HG03460 (cell line): ENCODE data around the gene TNXB.
"Not testable (repeated sequence)": the region's sequence is repeated elsewhere in the genome, so short reads cannot be mapped to it uniquely, and the experiment has no call there.

ENCODE experiments used
- ATAC-seq: cut with Tn5 transposase; IDR thresholded peaks from one replicate; pipeline ENCODE4 v1.9.1; 2021; ENCODE audit not compliant: unreplicated experiment

TNXB gene

GRCh38 chr6:32043589-32044380 lies 65.4 kb downstream of the TNXB start:
- ATAC-seq = not testable (repeated sequence)

- ATAC-seq = not testable (repeated sequence)
These were observed 66.9 kb downstream of the TNXB start for GRCh38 chr6:32042276-32042675.

GRCh38 chr6:32041385-32041784 lies 67.8 kb downstream of the TNXB start:
- not testable (repeated sequence) for ATAC-seq

DNA sequence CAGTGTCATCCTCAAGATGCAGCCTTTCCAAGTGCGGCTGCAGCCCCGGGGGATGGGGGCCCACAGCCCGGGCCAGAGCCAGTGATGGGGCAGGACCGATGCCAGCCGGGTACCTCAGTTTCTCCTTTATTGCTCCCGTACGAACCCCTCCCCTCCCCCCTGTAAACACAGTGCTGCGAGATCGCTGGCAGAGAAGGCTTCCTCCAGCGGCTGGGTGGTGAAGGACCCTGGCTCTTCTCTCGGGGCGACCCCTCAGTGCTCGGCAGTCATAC lies 68.2 kb downstream of the TNXB start:
- not testable (repeated sequence) for ATAC-seq

DNA sequence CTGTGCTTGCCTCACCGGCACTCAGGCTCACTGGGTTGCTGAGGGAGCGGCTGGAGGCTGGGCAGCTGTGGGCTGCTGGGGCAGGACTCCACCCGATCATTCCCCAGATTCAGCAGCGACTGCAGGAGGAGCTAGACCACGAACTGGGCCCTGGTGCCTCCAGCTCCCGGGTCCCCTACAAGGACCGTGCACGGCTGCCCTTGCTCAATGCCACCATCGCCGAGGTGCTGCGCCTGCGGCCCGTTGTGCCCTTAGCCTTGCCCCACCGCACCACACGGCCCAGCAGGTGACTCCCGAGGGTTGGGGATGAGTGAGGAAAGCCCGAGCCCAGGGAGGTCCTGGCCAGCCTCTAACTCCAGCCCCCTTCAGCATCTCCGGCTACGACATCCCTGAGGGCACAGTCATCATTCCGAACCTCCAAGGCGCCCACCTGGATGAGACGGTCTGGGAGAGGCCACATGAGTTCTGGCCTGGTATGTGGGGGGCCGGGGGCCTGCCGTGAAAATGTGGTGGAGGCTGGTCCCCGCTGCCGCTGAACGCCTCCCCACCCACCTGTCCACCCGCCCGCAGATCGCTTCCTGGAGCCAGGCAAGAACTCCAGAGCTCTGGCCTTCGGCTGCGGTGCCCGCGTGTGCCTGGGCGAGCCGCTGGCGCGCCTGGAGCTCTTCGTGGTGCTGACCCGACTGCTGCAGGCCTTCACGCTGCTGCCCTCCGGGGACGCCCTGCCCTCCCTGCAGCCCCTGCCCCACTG lies 68.7 kb downstream of the TNXB start:
- not testable (repeated sequence) for ATAC-seq

DNA sequence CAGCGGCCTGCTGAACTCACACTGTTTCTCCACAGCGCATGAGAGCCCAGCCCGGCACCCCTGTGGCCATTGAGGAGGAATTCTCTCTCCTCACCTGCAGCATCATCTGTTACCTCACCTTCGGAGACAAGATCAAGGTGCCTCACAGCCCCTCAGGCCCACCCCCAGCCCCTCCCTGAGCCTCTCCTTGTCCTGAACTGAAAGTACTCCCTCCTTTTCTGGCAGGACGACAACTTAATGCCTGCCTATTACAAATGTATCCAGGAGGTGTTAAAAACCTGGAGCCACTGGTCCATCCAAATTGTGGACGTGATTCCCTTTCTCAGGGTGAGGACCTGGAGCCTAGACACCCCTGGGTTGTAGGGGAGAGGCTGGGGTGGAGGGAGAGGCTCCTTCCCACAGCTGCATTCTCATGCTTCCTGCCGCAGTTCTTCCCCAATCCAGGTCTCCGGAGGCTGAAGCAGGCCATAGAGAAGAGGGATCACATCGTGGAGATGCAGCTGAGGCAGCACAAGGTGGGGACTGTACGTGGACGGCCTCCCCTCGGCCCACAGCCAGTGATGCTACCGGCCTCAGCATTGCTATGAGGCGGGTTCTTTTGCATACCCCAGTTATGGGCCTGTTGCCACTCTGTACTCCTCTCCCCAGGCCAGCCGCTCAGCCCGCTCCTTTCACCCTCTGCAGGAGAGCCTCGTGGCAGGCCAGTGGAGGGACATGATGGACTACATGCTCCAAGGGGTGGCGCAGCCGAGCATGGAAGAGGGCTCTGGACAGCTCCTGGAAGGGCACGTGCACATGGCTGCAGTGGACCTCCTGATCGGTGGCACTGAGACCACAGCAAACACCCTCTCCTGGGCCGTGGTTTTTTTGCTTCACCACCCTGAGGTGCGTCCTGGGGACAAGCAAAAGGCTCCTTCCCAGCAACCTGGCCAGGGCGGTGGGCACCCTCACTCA lies 69.5 kb downstream of the TNXB start:
- ATAC-seq = not testable (repeated sequence)

- ATAC-seq = not testable (repeated sequence)
These were observed 70.3 kb downstream of the TNXB start for GRCh38 chr6:32038878-32039277.

DNA sequence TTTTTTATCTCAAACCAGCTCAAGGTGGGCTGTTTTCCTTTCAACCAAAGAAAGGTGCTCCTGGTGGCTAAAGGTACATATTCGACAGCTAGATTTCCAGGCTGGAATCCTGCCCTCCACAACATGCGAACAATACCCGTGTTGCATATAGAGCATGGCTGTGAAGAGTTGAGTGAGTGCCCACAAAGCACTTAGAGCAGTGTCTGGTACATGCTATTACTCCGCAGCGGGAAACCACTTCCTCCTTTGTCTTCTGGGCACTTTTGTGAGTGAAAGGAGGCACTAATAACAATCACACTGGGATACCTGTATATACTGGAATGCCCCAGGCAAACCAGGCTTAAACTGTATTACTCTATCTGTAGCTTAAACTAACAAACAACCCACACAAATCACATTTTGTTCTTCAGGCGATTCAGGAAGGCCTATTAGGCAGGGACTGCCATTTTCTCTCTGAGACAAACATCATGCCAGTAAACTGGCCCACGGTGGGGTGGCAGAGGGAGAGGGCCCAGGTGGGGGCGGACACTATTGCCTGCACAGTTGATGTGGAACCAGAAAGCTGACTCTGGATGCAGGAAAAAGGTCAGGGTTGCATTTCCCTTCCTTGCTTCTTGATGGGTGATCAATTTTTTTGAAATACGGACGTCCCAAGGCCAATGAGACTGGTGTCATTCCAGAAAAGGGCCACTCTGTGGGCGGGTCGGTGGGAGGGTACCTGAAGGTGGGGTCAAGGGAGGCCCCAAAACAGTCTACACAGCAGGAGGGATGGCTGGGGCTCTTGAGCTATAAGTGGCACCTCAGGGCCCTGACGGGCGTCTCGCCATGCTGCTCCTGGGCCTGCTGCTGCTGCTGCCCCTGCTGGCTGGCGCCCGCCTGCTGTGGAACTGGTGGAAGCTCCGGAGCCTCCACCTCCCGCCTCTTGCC lies 71.3 kb downstream of the TNXB start, which contains the start of gene CYP21A2:
Gene CYP21A2 (plus strand): TSS at position 818 of the 927 bp plus-strand sequence. CDS start 8 bp downstream, at position 826.
- ATAC-seq = not testable (repeated sequence)

DNA sequence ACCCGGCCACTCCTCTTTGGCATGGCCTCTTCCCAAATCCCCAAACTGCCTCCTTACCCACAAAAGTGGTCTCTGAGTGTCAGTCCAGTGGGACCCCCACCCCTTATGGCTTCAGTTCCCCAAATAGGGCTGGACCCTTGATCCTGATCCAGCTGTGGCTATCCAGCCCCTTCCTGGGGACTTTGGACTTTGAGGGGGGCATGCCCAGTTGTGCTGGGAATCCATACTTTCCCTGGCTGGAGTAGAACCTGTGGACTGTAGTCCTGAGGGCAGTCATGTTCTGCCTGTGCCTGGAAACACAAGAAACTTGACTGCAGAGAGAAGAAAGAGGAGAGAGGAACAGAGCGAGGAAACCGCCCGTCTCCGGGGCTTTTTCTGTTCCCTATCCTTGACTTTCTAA lies 72.0 kb downstream of the TNXB start:
- not testable (repeated sequence) for ATAC-seq

- ATAC-seq = not testable (repeated sequence)
These were observed 73.7 kb downstream of the TNXB start for GRCh38 chr6:32035283-32036013.

DNA sequence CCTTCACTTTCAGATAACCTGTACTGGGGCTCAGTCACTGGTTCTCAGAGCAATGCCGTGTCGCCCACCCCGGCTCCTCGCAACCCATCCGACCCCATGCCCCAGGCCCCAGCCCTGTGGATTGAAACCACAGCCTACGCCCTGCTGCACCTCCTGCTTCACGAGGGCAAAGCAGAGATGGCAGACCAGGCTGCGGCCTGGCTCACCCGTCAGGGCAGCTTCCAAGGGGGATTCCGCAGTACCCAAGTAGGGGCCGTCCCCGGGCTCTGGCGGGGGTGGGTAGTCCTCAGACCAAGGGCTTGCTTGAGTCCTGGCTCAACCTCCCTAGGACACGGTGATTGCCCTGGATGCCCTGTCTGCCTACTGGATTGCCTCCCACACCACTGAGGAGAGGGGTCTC lies 79.6 kb downstream of the TNXB start:
- not testable (repeated sequence) for ATAC-seq

DNA sequence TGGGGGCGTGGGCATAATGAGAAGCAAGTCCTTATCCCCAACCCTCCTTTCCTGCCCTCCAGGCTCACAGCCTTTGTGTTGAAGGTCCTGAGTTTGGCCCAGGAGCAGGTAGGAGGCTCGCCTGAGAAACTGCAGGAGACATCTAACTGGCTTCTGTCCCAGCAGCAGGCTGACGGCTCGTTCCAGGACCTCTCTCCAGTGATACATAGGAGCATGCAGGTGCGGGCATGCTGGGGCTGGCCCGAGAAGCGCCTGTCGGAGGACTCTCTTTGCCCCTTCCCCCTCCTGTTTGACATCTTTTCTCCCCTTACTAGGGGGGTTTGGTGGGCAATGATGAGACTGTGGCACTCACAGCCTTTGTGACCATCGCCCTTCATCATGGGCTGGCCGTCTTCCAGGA lies 80.5 kb downstream of the TNXB start:
- ATAC-seq = not testable (repeated sequence)

DNA sequence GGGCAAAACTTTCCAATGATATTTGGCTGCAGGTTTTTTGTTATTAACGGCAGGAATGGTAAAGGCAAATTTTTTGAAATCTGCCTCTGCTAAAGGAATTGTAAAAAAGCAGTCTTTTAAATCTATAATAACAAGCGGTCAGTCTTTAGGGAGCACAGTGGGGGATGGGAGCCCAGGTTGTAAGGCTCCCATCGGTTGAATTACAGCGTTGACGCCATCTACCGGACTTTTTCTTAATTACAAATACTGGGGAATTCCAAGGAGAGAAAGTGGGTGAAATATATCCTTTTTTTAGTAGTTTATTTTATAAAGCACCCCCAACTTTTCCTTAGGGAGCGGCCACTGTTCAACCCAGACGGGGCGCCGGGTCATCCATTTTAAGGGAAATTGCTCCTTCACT lies 87.0 kb downstream of the TNXB start:
- not testable (repeated sequence) for ATAC-seq

GRCh38 chr6:32014547-32014946 lies 94.6 kb downstream of the TNXB start, which contains the start of gene C4B:
C4B (plus strand) TSS chr6:32014795; CDS start chr6:32014846, 51 bp downstream.
- not testable (repeated sequence) for ATAC-seq

DNA sequence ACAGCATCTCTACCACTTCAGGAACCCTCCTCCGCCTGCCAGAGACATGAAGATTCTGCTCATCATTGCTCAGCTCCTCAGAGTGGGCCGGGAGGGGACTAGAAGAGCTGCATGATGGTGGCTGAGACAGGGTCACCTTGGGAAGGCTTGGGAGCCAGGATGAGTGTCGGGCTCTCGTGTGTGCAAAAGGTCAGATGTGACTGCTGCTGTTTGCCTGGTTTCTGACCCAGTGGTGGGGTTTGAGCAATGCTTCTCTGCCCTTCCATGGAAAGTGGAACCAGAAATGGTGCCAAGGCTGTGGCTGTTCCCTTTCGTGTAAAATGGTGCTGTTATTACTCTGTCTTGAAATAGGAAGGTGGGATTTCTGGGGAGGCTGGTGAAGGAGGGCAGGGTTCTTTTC lies 95.4 kb downstream of the TNXB start:
- not testable (repeated sequence) for ATAC-seq

DNA sequence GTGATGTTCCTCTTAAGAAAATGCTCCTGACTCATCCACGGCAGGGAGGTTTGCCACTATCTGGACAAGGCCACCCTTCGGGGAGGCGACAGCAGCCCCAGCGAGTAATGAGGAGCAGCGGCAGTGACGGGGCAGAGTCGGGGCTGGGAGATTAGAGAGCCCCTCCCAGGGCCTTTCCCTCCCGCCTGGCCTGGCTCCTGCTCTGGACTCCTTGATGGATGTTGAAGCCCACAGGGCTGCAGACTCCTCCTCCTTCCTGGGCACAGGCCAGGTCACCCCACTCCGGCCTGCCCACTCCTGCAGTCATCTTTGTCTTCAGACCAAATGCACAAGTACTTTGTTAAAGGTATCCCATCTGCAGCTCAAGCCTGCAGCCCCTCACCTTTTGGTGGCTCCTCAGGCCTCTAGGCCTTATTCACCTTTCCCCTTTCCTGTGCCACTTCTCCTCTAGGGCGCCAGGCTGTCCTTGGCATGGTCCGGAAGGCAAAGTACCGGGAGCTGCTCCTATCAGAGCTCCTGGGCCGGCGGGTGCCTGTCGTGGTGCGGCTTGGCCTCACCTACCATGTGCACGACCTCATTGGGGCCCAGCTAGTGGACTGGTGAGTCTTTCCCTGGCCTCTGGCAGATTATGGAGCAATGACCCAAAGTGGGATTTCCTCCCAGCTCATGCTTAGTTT lies 96.1 kb downstream of the TNXB start:
- ATAC-seq = not testable (repeated sequence)

GRCh38 chr6:32010856-32011530 lies 98.1 kb downstream of the TNXB start:
- ATAC-seq = not testable (repeated sequence)

GRCh38 chr6:32009537-32009936 lies 99.6 kb downstream of the TNXB start:
- ATAC-seq = not testable (repeated sequence)
